DND-41 (cell line): Measurements from ENCODE around the gene WDFY3.

ENCODE experiments used
- ATAC-seq: fragments of 200-7000 bp; cut with Tn5 transposase; 3 replicates; pipeline ENCODE4 v1.9.1; 2021; ENCODE audit warnings: low read depth; ENCODE audit not compliant: insufficient read depth
- DNase-seq: peaks from one replicate; pipeline ENCODE4 v3.0.0-alpha.2; 2020
- H2AFZ ChIP-seq: 2 replicates; pipeline ENCODE4 v1.6.0; 2012; ENCODE audit warnings: low read depth, low read length
- H3K27ac ChIP-seq: 2 replicates; pipeline ENCODE4 v1.5.1; 2012; ENCODE audit warnings: low read length, inconsistent platforms
- H3K27me3 ChIP-seq: fragments of 200-600 bp; sonication (generic); 2 replicates; pipeline ENCODE4 v1.6.0; 2012; ENCODE audit warnings: low read length, mild to moderate bottlenecking, inconsistent platforms; ENCODE audit not compliant: insufficient read depth, poor library complexity
- H3K36me3 ChIP-seq: 2 replicates; pipeline ENCODE4 v1.5.1; 2012; ENCODE audit warnings: low read length, inconsistent platforms; ENCODE audit not compliant: insufficient read depth
- H3K4me1 ChIP-seq: 2 replicates; pipeline ENCODE4 v1.5.1; 2012; ENCODE audit warnings: mild to moderate bottlenecking, low read length; ENCODE audit not compliant: insufficient read depth
- H3K4me2 ChIP-seq: 2 replicates; pipeline ENCODE4 v1.6.0; 2012; ENCODE audit warnings: mild to moderate bottlenecking, moderate library complexity, low read length, inconsistent platforms; ENCODE audit not compliant: insufficient read depth
- H3K4me3 ChIP-seq, 2 experiments: fragments of 200-600 bp in 1 of 2; shearing (Covaris generic) in 1 of 2; 2 replicates each; pipeline ENCODE4 v1.5.1; 2012 to 2016; ENCODE audit warnings: inconsistent platforms in 2 of 2, low read length in 2 of 2, mild to moderate bottlenecking in 2 of 2, low read depth in 1 of 2, moderate library complexity in 1 of 2
- H3K79me2 ChIP-seq: 2 replicates; pipeline ENCODE4 v1.6.0; 2012; ENCODE audit warnings: low read length, inconsistent platforms; ENCODE audit not compliant: insufficient read depth
- H3K9ac ChIP-seq: 2 replicates; pipeline ENCODE4 v1.6.0; 2012; ENCODE audit warnings: low read depth, mild to moderate bottlenecking, inconsistent platforms, low read length, moderate library complexity
- H3K9me3 ChIP-seq: 2 replicates; pipeline ENCODE4 v1.5.1; 2012; ENCODE audit warnings: low read length, moderate library complexity, mild to moderate bottlenecking, inconsistent platforms; ENCODE audit not compliant: insufficient read depth, severe bottlenecking
- H4K20me1 ChIP-seq: 2 replicates; pipeline ENCODE4 v1.6.0; 2012; ENCODE audit warnings: low read length; ENCODE audit not compliant: insufficient read depth
- CTCF ChIP-seq: IDR thresholded peaks from 2 replicates; pipeline ENCODE4 v1.5.1; 2012; ENCODE audit warnings: borderline replicate concordance, low read length, moderate library complexity, mild to moderate bottlenecking; ENCODE audit not compliant: poor library complexity, severe bottlenecking; ENCODE audit errors: extremely low read depth
- EZH2 ChIP-seq: IDR thresholded peaks from 3 replicates; pipeline ENCODE4 v1.6.1; 2012; ENCODE audit warnings: borderline replicate concordance, low read depth, mild to moderate bottlenecking, moderate library complexity, low read length, inconsistent platforms; ENCODE audit not compliant: severe bottlenecking

The WDFY3 gene

GRCh38 chr4:84778041-84778440 lies 188.4 kb downstream of the WDFY3 start:
- Histone ChIP-seq H4K20me1 (no peaks in the 10 kb centered on the region), H2AFZ (no peak overlapping the region), H3K4me3 (no peak overlapping the region), H3K27ac (no peak overlapping the region), H3K27me3 (no peaks in the 10 kb centered on the region), H3K36me3 (no peaks in the 10 kb centered on the region), H3K9me3 (no peaks in the 10 kb centered on the region), H3K9ac (no peak overlapping the region), H3K4me1 (no peaks in the 10 kb centered on the region), H3K79me2 (no peaks in the 10 kb centered on the region), H3K4me2 (no peak overlapping the region)
- DNase-seq (no peak), ATAC-seq (no peak)
- no peak for TF ChIP-seq CTCF
- TF ChIP-seq EZH2: no peak

GRCh38 chr4:84767168-84767567 lies 199.3 kb downstream of the WDFY3 start:
- no peaks in the 10 kb centered on the region for H3K27me3 ChIP-seq
- TF ChIP-seq EZH2: no peak
- no peak for TF ChIP-seq CTCF
- H3K79me2 ChIP-seq: no peaks in the 10 kb centered on the region
- H4K20me1 ChIP-seq: no peaks in the 10 kb centered on the region
- H3K36me3 ChIP-seq: no peaks in the 10 kb centered on the region
- H3K27ac ChIP-seq: no peak overlapping the region
- no peak overlapping the region for H3K4me3 ChIP-seq
- no peak overlapping the region for H3K4me2 ChIP-seq
- ATAC-seq (no peak), DNase-seq (no peak)
- no peak overlapping the region for H3K9ac ChIP-seq
- no peaks in the 10 kb centered on the region for H3K9me3 ChIP-seq
- H2AFZ ChIP-seq: no peak overlapping the region
- H3K4me1 ChIP-seq: no peaks in the 10 kb centered on the region

GRCh38 chr4:84753321-84753972 lies 213.0 kb downstream of the WDFY3 start:
- no peak overlapping the region for H3K4me3 ChIP-seq
- H3K36me3 ChIP-seq: no peaks in the 10 kb centered on the region
- no peaks in the 10 kb centered on the region for H3K79me2 ChIP-seq
- TF ChIP-seq EZH2: no peak
- TF ChIP-seq CTCF: no peak
- no peak overlapping the region for H3K9ac ChIP-seq
- no peak overlapping the region for H2AFZ ChIP-seq
- no peaks in the 10 kb centered on the region for H3K27me3 ChIP-seq
- DNase-seq: no peak
- H3K4me1 ChIP-seq: no peaks in the 10 kb centered on the region
- no peak overlapping the region for H3K4me2 ChIP-seq
- H3K9me3 ChIP-seq: no peaks in the 10 kb centered on the region
- ATAC-seq: no peak
- H4K20me1 ChIP-seq: no peaks in the 10 kb centered on the region
- no peak overlapping the region for H3K27ac ChIP-seq
